ENCODE data around the gene LPP. TPM values are rescaled to one million over a fixed set of nuclear protein-coding genes. Genes with fewer than 3 reads are reported as not detected.

The LPP gene, protein sequence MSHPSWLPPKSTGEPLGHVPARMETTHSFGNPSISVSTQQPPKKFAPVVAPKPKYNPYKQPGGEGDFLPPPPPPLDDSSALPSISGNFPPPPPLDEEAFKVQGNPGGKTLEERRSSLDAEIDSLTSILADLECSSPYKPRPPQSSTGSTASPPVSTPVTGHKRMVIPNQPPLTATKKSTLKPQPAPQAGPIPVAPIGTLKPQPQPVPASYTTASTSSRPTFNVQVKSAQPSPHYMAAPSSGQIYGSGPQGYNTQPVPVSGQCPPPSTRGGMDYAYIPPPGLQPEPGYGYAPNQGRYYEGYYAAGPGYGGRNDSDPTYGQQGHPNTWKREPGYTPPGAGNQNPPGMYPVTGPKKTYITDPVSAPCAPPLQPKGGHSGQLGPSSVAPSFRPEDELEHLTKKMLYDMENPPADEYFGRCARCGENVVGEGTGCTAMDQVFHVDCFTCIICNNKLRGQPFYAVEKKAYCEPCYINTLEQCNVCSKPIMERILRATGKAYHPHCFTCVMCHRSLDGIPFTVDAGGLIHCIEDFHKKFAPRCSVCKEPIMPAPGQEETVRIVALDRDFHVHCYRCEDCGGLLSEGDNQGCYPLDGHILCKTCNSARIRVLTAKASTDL
- total RNA-seq = 50.3 and 60.1 TPM in 2 replicates

DNA sequence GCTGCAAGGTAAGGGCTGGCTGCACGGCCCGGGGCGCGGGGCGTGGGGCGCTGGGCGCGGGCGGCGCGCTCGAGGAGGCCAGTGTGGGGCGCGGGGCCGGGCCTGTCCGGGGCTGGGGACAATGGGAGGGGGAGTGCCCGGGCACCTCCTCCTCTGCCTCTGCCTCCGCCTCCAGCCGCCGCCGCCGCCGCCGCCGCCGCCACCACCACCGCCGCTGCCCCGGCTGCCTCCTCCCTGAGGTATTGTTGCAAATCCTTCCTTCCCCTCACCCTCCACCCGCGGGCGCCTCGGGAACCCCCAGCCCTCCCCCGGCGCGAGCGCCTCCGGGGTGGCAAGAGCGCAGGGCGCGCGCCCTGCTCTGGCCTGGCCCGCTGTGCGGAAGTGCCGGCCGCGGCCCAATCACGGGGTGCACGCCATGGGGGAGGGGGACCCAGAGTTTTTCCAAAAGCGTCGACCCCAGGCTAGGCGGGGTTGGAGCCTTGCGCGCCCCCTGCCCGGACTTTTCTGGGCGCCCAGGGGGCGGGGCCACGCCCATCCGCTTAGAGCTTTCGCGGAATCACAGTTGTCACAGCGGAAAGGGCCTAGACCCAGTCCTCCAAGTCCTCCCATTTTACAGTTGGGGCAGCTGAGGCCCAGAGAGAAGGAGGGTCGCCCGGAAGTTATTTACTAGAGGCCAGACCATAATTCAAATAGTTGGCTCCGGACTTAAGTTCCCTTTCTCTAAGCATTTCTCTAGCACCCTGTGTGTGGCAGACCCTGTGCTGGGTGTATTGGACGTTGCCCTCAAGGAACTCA, at the start of gene LPP:
LPP (plus strand) TSS at position 144 of the 795 bp plus-strand sequence. CDS start 251,964 bp downstream, outside the sequence.

Measured in smooth muscle cell of bladder (primary cell).